HG03460 (cell line): ENCODE measurements around the gene CCT7.
"Not testable (repeated sequence)": the region's sequence is repeated elsewhere in the genome, so short reads cannot be mapped to it uniquely, and the experiment has no call there.

ENCODE experiments used
- ATAC-seq: cut with Tn5 transposase; IDR thresholded peaks from one replicate; pipeline ENCODE4 v1.9.1; 2021; ENCODE audit not compliant: unreplicated experiment

Gene CCT7

GRCh38 chr2:73254343-73255006 lies 20.4 kb downstream of the CCT7 start:
- no peak for ATAC-seq

- no peak for ATAC-seq
Observed at GRCh38 chr2:73255007-73255644, 21.0 kb downstream of the CCT7 start.

GRCh38 chr2:73255907-73256617 lies 22.0 kb downstream of the CCT7 start:
- ATAC-seq: no peak

- no peak for ATAC-seq
Observed at GRCh38 chr2:73256618-73256922, 22.5 kb downstream of the CCT7 start.

- ATAC-seq: no peak
Observed at GRCh38 chr2:73257021-73257420, 22.9 kb downstream of the CCT7 start.

- ATAC-seq: no peak
Observed at GRCh38 chr2:73257425-73258125, 23.5 kb downstream of the CCT7 start.

GRCh38 chr2:73258186-73258912 lies 24.2 kb downstream of the CCT7 start:
- no peak for ATAC-seq

- ATAC-seq: no peak
Observed at GRCh38 chr2:73258913-73259215, 24.8 kb downstream of the CCT7 start.

- no peak for ATAC-seq
Observed at GRCh38 chr2:73259276-73259675, 25.2 kb downstream of the CCT7 start.

GRCh38 chr2:73259704-73260337 lies 25.7 kb downstream of the CCT7 start:
- no peak for ATAC-seq

- no peak for ATAC-seq
Observed at GRCh38 chr2:73260338-73260984, 26.4 kb downstream of the CCT7 start.

GRCh38 chr2:73262108-73262651 lies 28.1 kb downstream of the CCT7 start:
- ATAC-seq: no peak

GRCh38 chr2:73262691-73263429 lies 28.8 kb downstream of the CCT7 start:
- not testable (repeated sequence) for ATAC-seq

GRCh38 chr2:73263540-73264331 lies 29.6 kb downstream of the CCT7 start:
- ATAC-seq: no peak

- no peak for ATAC-seq
Observed at GRCh38 chr2:73264332-73264606, 30.2 kb downstream of the CCT7 start.

GRCh38 chr2:73264783-73265182 lies 30.7 kb downstream of the CCT7 start:
- no peak for ATAC-seq

- ATAC-seq: no peak
Observed at GRCh38 chr2:73265298-73266060, 31.4 kb downstream of the CCT7 start.
